H9 (cell line): Measurements from ENCODE around the gene ZNF530. TPM values are rescaled to one million over a fixed set of nuclear protein-coding genes. Genes with fewer than 3 reads are reported as not detected.

Source experiments
- DNase-seq: peaks from one replicate; pipeline ENCODE4 v3.0.0-alpha.2; 2017
- H2AFZ ChIP-seq: one replicate; pipeline ENCODE4 v1.6.1; 2013; ENCODE audit warnings: mild to moderate bottlenecking, low read length, control low read depth, moderate library complexity
- H2AK5ac ChIP-seq: 2 replicates; pipeline ENCODE4 v1.6.1; 2013; ENCODE audit warnings: low read length, control low read depth, mixed read lengths; ENCODE audit not compliant: insufficient read length
- H2BK120ac ChIP-seq: one replicate; pipeline ENCODE4 v1.6.1; 2013; ENCODE audit warnings: low read depth, mild to moderate bottlenecking, low read length, control low read depth, inconsistent platforms; ENCODE audit not compliant: poor library complexity, severe bottlenecking
- H2BK12ac ChIP-seq: 2 replicates; pipeline ENCODE4 v1.6.1; 2013; ENCODE audit warnings: low read length, control low read depth, mixed read lengths, low read depth; ENCODE audit not compliant: insufficient read length
- H2BK15ac ChIP-seq: 2 replicates; pipeline ENCODE4 v1.6.1; 2013; ENCODE audit warnings: low read depth, low read length, control low read depth
- H2BK20ac ChIP-seq: one replicate; pipeline ENCODE4 v1.6.1; 2013; ENCODE audit warnings: low read depth, mild to moderate bottlenecking, low read length, control low read depth, inconsistent platforms; ENCODE audit not compliant: poor library complexity, severe bottlenecking
- H2BK5ac ChIP-seq: 2 replicates; pipeline ENCODE4 v1.6.1; 2013; ENCODE audit warnings: low read length, control low read depth, mixed read lengths; ENCODE audit not compliant: insufficient read length
- H3K14ac ChIP-seq: 2 replicates; pipeline ENCODE4 v1.6.1; 2013; ENCODE audit warnings: low read length, control low read depth; ENCODE audit not compliant: insufficient read depth
- H3K18ac ChIP-seq: 2 replicates; pipeline ENCODE4 v1.6.1; 2013; ENCODE audit warnings: low read depth, mild to moderate bottlenecking, mixed read lengths, low read length, control low read depth; ENCODE audit not compliant: insufficient read length
- H3K23ac ChIP-seq: 2 replicates; pipeline ENCODE4 v1.6.1; 2013; ENCODE audit warnings: low read length, control low read depth, mixed read lengths, low read depth; ENCODE audit not compliant: insufficient read length
- H3K23me2 ChIP-seq: 2 replicates; pipeline ENCODE4 v1.6.1; 2013; ENCODE audit warnings: low read depth, mild to moderate bottlenecking, mixed read lengths, low read length, control low read depth; ENCODE audit not compliant: insufficient read length, poor library complexity, severe bottlenecking
- H3K27ac ChIP-seq: 2 replicates; pipeline ENCODE4 v1.5.1; 2013; ENCODE audit warnings: low read length, control low read depth, mixed read lengths, low read depth; ENCODE audit not compliant: insufficient read length
- H3K27me3 ChIP-seq: 2 replicates; pipeline ENCODE4 v1.6.1; 2013; ENCODE audit warnings: low read length, control low read depth, inconsistent platforms; ENCODE audit not compliant: insufficient read depth
- H3K4ac ChIP-seq: 2 replicates; pipeline ENCODE4 v1.6.1; 2013; ENCODE audit warnings: low read depth, mild to moderate bottlenecking, control low read depth, inconsistent platforms, low read length, moderate library complexity
- H3K4me1 ChIP-seq: 2 replicates; pipeline ENCODE4 v1.6.1; 2013; ENCODE audit warnings: low read length, control low read depth, inconsistent platforms; ENCODE audit not compliant: insufficient read depth
- H3K4me2 ChIP-seq: 2 replicates; pipeline ENCODE4 v1.6.1; 2013; ENCODE audit warnings: low read length, control low read depth, mixed read lengths; ENCODE audit not compliant: insufficient read length, insufficient read depth
- H3K56ac ChIP-seq: 2 replicates; pipeline ENCODE4 v1.6.1; 2013; ENCODE audit warnings: low read depth, mild to moderate bottlenecking, mixed read lengths, low read length, control low read depth; ENCODE audit not compliant: insufficient read length
- H3K79me1 ChIP-seq: 2 replicates; pipeline ENCODE4 v1.6.1; 2013; ENCODE audit warnings: low read depth, mild to moderate bottlenecking, moderate library complexity, low read length, control low read depth, inconsistent platforms; ENCODE audit not compliant: insufficient read depth, poor library complexity, severe bottlenecking
- H3K79me2 ChIP-seq: 2 replicates; pipeline ENCODE4 v1.6.1; 2013; ENCODE audit warnings: low read length, control low read depth, inconsistent platforms; ENCODE audit not compliant: insufficient read depth
- H3K9ac ChIP-seq: 2 replicates; pipeline ENCODE4 v1.6.1; 2013; ENCODE audit warnings: low read length, control low read depth, mixed read lengths; ENCODE audit not compliant: insufficient read length; ENCODE audit errors: extremely low read depth
- H3K9me3 ChIP-seq: one replicate; pipeline ENCODE4 v1.6.1; 2013; ENCODE audit warnings: low read depth, low read length, inconsistent platforms; ENCODE audit not compliant: control insufficient read depth
- H3T11ph ChIP-seq: one replicate; pipeline ENCODE4 v1.6.1; 2013; ENCODE audit warnings: mild to moderate bottlenecking, low read length, control low read depth, inconsistent platforms
- H4K20me1 ChIP-seq: one replicate; pipeline ENCODE4 v1.6.1; 2013; ENCODE audit not compliant: control insufficient read depth, insufficient read length, insufficient read depth
- H4K5ac ChIP-seq: 2 replicates; pipeline ENCODE4 v1.6.1; 2013; ENCODE audit warnings: low read depth, mild to moderate bottlenecking, mixed read lengths, low read length, control low read depth; ENCODE audit not compliant: insufficient read length
- H4K8ac ChIP-seq: replicated peaks from 2 replicates; pipeline ENCODE4 v1.6.1; 2013; ENCODE audit warnings: low read length, control low read depth, mixed read lengths, low read depth; ENCODE audit not compliant: insufficient read length
- H4K91ac ChIP-seq: 2 replicates; pipeline ENCODE4 v1.6.1; 2013; ENCODE audit warnings: low read depth, mild to moderate bottlenecking, moderate library complexity, mixed read lengths, low read length, control low read depth; ENCODE audit not compliant: insufficient read length
- H3K27ac Mint-ChIP-seq, 3 experiments: 2 replicates in 2 of 3; 3 replicates in 1 of 3; pipeline ENCODE4 v1.8.0; 2020 to 2021; ENCODE audit warnings: mixed read lengths in 3 of 3, mild to moderate bottlenecking in 1 of 3, moderate library complexity in 1 of 3
- H3K27me3 Mint-ChIP-seq: 2 replicates; pipeline ENCODE4 v1.8.0; 2021; ENCODE audit warnings: low read depth, mild to moderate bottlenecking, moderate library complexity, mixed read lengths
- H3K36me3 Mint-ChIP-seq, 3 experiments: 2 replicates in 2 of 3; 3 replicates in 1 of 3; pipeline ENCODE4 v1.8.0; 2020 to 2021; ENCODE audit warnings: low read depth in 3 of 3, mixed read lengths in 3 of 3; ENCODE audit not compliant: insufficient read depth in 1 of 3
- H3K4me1 Mint-ChIP-seq, 2 experiments: 2 replicates each; pipeline ENCODE4 v1.8.0; 2020; ENCODE audit warnings: mixed read lengths in 2 of 2
- H3K4me3 Mint-ChIP-seq, 2 experiments: 2 replicates in 1 of 2; 3 replicates in 1 of 2; pipeline ENCODE4 v1.8.0; 2020 to 2021; ENCODE audit warnings: mild to moderate bottlenecking in 2 of 2, mixed read lengths in 2 of 2, moderate library complexity in 1 of 2
- H3K9me3 Mint-ChIP-seq, 2 experiments: 2 replicates in 1 of 2; 3 replicates in 1 of 2; pipeline ENCODE4 v1.8.0; 2020; ENCODE audit warnings: mild to moderate bottlenecking in 2 of 2, mixed read lengths in 2 of 2, moderate library complexity in 1 of 2
- whole genome bisulfite sequencing: extraction: QIAGEN DNeasy Blood & Tissue Kit; methylation state at CpG from one replicate; pipeline ENCODE4 v1.1.7; 2013; ENCODE audit warnings: missing lambda C conversion rate, low lambda C conversion rate, mixed read lengths; ENCODE audit not compliant: insufficient read length; ENCODE audit errors: extremely low coverage; 5-methylcytosine and 5-hydroxymethylcytosine counted together
- total RNA-seq: library from RNA; stranded (reverse); gene quantifications from 2 replicates; pipeline ENCODE4 v1.2.1, GENCODE V29; 2021
- TF ChIP-seq, protein P1 (sequence below): fragments of 200-600 bp; sonication (generic); conservative IDR thresholded peaks from 3 replicates; pipeline ENCODE4 v1.8.0; 2021; ENCODE audit warnings: antibody characterized with exemption, mild to moderate bottlenecking

The ZNF530 gene
- total RNA-seq, 1 experiment from 2014 or later = 9.3 TPM

DNA sequence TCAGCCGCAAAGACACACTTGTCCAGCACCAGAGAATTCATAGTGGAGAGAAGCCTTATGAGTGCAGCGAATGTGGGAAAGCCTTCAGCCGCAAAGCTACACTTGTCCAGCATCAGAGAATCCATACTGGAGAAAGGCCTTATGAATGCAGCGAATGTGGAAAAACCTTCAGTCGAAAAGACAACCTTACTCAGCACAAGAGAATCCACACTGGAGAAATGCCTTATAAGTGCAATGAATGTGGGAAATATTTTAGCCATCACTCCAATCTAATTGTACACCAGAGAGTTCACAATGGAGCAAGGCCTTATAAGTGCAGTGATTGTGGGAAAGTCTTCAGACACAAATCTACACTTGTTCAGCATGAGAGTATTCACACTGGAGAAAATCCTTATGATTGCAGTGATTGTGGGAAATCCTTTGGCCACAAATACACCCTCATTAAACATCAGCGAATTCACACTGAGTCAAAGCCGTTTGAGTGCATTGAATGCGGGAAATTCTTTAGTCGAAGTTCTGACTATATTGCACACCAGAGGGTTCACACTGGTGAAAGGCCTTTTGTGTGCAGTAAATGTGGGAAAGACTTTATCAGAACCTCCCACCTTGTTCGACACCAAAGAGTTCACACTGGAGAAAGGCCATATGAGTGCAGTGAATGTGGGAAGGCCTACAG, 21.1 kb downstream of the ZNF530 start:
- DNase-seq = no peak
- no peak overlapping the region for H3K27ac Mint-ChIP-seq

More for the DNA sequence above, 21.1 kb downstream of the ZNF530 start:
- H3K9me3 ChIP-seq = peaks cover 71% of the 10 kb centered on the region
- H3K27me3 ChIP-seq = no peaks in the 10 kb centered on the region
- peaks cover 94 to 98% (median 97%) of the 10 kb centered on the region in 3 experiments for H3K36me3 Mint-ChIP-seq
- no peak overlapping the region for H2BK20ac ChIP-seq
- H2BK120ac ChIP-seq = no peak overlapping the region
- H3K14ac ChIP-seq = no peak overlapping the region
- H2AK5ac ChIP-seq = no peak overlapping the region
- H2BK15ac ChIP-seq = no peak overlapping the region
- H4K91ac ChIP-seq = no peak overlapping the region
- H3K27ac ChIP-seq = no peak overlapping the region
- no peak overlapping the region for H3T11ph ChIP-seq
- H3K4me1 ChIP-seq = no peaks in the 10 kb centered on the region
- H3K9me3 Mint-ChIP-seq = peaks cover 93 to 98% of the 10 kb centered on the region in 2 experiments
- TF ChIP-seq, protein P1, sequence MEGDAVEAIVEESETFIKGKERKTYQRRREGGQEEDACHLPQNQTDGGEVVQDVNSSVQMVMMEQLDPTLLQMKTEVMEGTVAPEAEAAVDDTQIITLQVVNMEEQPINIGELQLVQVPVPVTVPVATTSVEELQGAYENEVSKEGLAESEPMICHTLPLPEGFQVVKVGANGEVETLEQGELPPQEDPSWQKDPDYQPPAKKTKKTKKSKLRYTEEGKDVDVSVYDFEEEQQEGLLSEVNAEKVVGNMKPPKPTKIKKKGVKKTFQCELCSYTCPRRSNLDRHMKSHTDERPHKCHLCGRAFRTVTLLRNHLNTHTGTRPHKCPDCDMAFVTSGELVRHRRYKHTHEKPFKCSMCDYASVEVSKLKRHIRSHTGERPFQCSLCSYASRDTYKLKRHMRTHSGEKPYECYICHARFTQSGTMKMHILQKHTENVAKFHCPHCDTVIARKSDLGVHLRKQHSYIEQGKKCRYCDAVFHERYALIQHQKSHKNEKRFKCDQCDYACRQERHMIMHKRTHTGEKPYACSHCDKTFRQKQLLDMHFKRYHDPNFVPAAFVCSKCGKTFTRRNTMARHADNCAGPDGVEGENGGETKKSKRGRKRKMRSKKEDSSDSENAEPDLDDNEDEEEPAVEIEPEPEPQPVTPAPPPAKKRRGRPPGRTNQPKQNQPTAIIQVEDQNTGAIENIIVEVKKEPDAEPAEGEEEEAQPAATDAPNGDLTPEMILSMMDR = no peak
- H2BK12ac ChIP-seq = no peak overlapping the region
- no peak overlapping the region for H3K56ac ChIP-seq
- H3K4me2 ChIP-seq = no peak overlapping the region
- H3K27me3 Mint-ChIP-seq = no peaks in the 10 kb centered on the region; the same call in none of the 2 replicates
- H3K79me2 ChIP-seq = peaks cover 32% of the 10 kb centered on the region; the same call in 1 of the 2 replicates
- no peaks in the 10 kb centered on the region for H4K20me1 ChIP-seq
- H3K9ac ChIP-seq = no peak overlapping the region
- no peak overlapping the region for H3K23ac ChIP-seq
- H3K79me1 ChIP-seq = peaks cover 10% of the 10 kb centered on the region
- H2BK5ac ChIP-seq = no peak overlapping the region
- no peak overlapping the region for H4K5ac ChIP-seq
- H3K4ac ChIP-seq = no peak overlapping the region
- no peak overlapping the region for H3K4me3 Mint-ChIP-seq
- H4K8ac ChIP-seq = no peak overlapping the region
- no CpG with 5 or more reads among the region's 10 CpGs for WGBS
- no peak overlapping the region for H3K18ac ChIP-seq
- no peaks in the 10 kb centered on the region for H3K4me1 Mint-ChIP-seq
- no peak overlapping the region for H2AFZ ChIP-seq
- no peaks in the 10 kb centered on the region for H3K23me2 ChIP-seq
